NCI-H1092 treated with DMSO at 0.1 percent for 48 hours (cell line): ENCODE measurements around the gene DDIT4.
"Not testable (repeated sequence)": the region's sequence is repeated elsewhere in the genome, so short reads cannot be mapped to it uniquely, and the experiment has no call there.

ENCODE experiments used
- DNase-seq: peaks from one replicate; lab custom pipeline; 2025; lab: John Stamatoyannopoulos, UW

DDIT4 gene

GRCh38 chr10:72296829-72297280 lies 23.1 kb downstream of the DDIT4 start:
- DNase-seq, result not testable (repeated sequence)

- DNase-seq, result no peak
Measured at GRCh38 chr10:72297281-72297804, 23.6 kb downstream of the DDIT4 start.

- peak; percentile 90 for DNase-seq
Measured at GRCh38 chr10:72297805-72298591, 24.3 kb downstream of the DDIT4 start.

- DNase-seq, result no peak
Measured at GRCh38 chr10:72298592-72299519, 25.1 kb downstream of the DDIT4 start.

- no peak for DNase-seq
Measured at GRCh38 chr10:72303424-72304128, 29.9 kb downstream of the DDIT4 start.

GRCh38 chr10:72306215-72306760 lies 32.6 kb downstream of the DDIT4 start:
- DNase-seq, result no peak

GRCh38 chr10:72307711-72308110 lies 34.0 kb downstream of the DDIT4 start:
- not testable (repeated sequence) for DNase-seq

GRCh38 chr10:72308320-72308987 lies 34.7 kb downstream of the DDIT4 start:
- DNase-seq, result no peak

- no peak for DNase-seq
Measured at GRCh38 chr10:72309290-72310240, 35.8 kb downstream of the DDIT4 start.

GRCh38 chr10:72310241-72310633 lies 36.5 kb downstream of the DDIT4 start:
- no peak for DNase-seq

GRCh38 chr10:72310636-72311035 lies 36.9 kb downstream of the DDIT4 start:
- DNase-seq, result no peak

- DNase-seq, result no peak
Measured at GRCh38 chr10:72311667-72312066, 37.9 kb downstream of the DDIT4 start.

GRCh38 chr10:72312865-72313391 lies 39.2 kb downstream of the DDIT4 start:
- DNase-seq, result no peak

GRCh38 chr10:72314263-72314662 lies 40.5 kb downstream of the DDIT4 start:
- DNase-seq, result no peak

- no peak for DNase-seq
Measured at GRCh38 chr10:72315054-72315453, 41.3 kb downstream of the DDIT4 start.

GRCh38 chr10:72315611-72316385 lies 42.1 kb downstream of the DDIT4 start:
- peak; percentile 59 for DNase-seq

GRCh38 chr10:72316386-72316700 lies 42.6 kb downstream of the DDIT4 start:
- no peak for DNase-seq

GRCh38 chr10:72316748-72317435 lies 43.2 kb downstream of the DDIT4 start:
- peak; percentile 37 for DNase-seq
